K562 (cell line): ENCODE results near the gene BTD. TPM values are rescaled to one million over a fixed set of nuclear protein-coding genes. Genes with fewer than 3 reads are reported as not detected.

Experiments
- ATF3 ChIP-seq, 2 experiments: fragments of 450-650 bp in 1 of 2; sonication (generic) in 1 of 2; formaldehyde crosslinking in 1 of 2; IDR thresholded peaks in 1 of 2; conservative IDR thresholded peaks in 1 of 2; 2 replicates each; pipeline versions ENCODE4 v1.6.1 to v1.8.1; 2016 to 2023; ENCODE audit warnings: mild to moderate bottlenecking in 2 of 2, moderate library complexity in 2 of 2, inconsistent platforms in 1 of 2, missing genetic modification reagents in 1 of 2
- CTCFL ChIP-seq: IDR thresholded peaks from 2 replicates; pipeline ENCODE4 v1.6.1; 2011; ENCODE audit warnings: borderline replicate concordance, low read depth, mild to moderate bottlenecking, moderate library complexity, low read length; ENCODE audit not compliant: insufficient read depth, poor library complexity, severe bottlenecking
- DACH1 ChIP-seq: fragments of 450-650 bp; IDR thresholded peaks from 2 replicates; pipeline ENCODE4 v1.6.1; 2018; ENCODE audit not compliant: partially characterized antibody
- DDX20 ChIP-seq: fragments of 450-650 bp; IDR thresholded peaks from 2 replicates; pipeline ENCODE4 v1.6.1; 2016; ENCODE audit warnings: missing genetic modification characterization, low read depth, mild to moderate bottlenecking, missing compliant biosample characterization, moderate library complexity
- ELF1 ChIP-seq: fragments of 200-800 bp; sonication (Bioruptor generic); IDR thresholded peaks from 2 replicates; pipeline ENCODE4 v1.6.1; 2016; ENCODE audit warnings: missing genetic modification characterization, missing compliant biosample characterization
- GABPA ChIP-seq: fragments of 200-800 bp; sonication (Bioruptor generic); conservative IDR thresholded peaks from 2 replicates; pipeline ENCODE4 v1.6.1; 2016; ENCODE audit warnings: low read depth, missing genetic modification characterization, missing compliant biosample characterization
- GATAD2B ChIP-seq: fragments of 450-650 bp; IDR thresholded peaks from 2 replicates; pipeline ENCODE4 v1.6.1; 2017; ENCODE audit warnings: mild to moderate bottlenecking, borderline replicate concordance
- HEY1 ChIP-seq: fragments of 250-450 bp; sonication (Bioruptor Pico); IDR thresholded peaks from 2 replicates; pipeline ENCODE4 v1.5.0; 2020; ENCODE audit warnings: mild to moderate bottlenecking, moderate library complexity, borderline replicate concordance
- HMBOX1 ChIP-seq: sonication (generic); IDR thresholded peaks from 2 replicates; pipeline ENCODE4 v1.6.1; 2016
- PHF8 ChIP-seq: fragments of 200-600 bp; sonication (generic); IDR thresholded peaks from 2 replicates; pipeline ENCODE4 v1.6.1; 2012; ENCODE audit warnings: mixed run types, mild to moderate bottlenecking, inconsistent platforms, low read length, moderate library complexity, borderline replicate concordance
- PTTG1 ChIP-seq: fragments of 450-650 bp; IDR thresholded peaks from 2 replicates; pipeline ENCODE4 v1.6.1; 2016; ENCODE audit warnings: low read depth, mild to moderate bottlenecking, missing genetic modification characterization, missing compliant biosample characterization
- TRIM24 ChIP-seq, 2 experiments: fragments of 450-650 bp; IDR thresholded peaks; 2 replicates each; pipeline ENCODE4 v1.6.1; 2016
- UBTF ChIP-seq, 2 experiments: IDR thresholded peaks; 2 replicates each; pipeline ENCODE4 v1.6.1; 2012; ENCODE audit warnings: improper control_type of control experiment in 2 of 2, low read depth in 2 of 2, low read length in 2 of 2, borderline replicate concordance in 1 of 2
- ZBTB34 ChIP-seq: fragments of 250-450 bp; sonication (Bioruptor Pico); IDR thresholded peaks from 2 replicates; pipeline ENCODE4 v1.8.0; 2021; ENCODE audit warnings: mild to moderate bottlenecking, moderate library complexity
- ZNF121 ChIP-seq: sonication (generic); formaldehyde crosslinking; conservative IDR thresholded peaks from 2 replicates; pipeline ENCODE4 v1.8.0; 2022; ENCODE audit warnings: missing genetic modification reagents
- ZNF197 ChIP-seq: fragments of 200-800 bp; sonication (Bioruptor generic); IDR thresholded peaks from 2 replicates; pipeline ENCODE4 v1.6.1; 2016; ENCODE audit warnings: low read depth, missing genetic modification characterization, missing compliant biosample characterization
- ZNF24 ChIP-seq: fragments of 450-650 bp; IDR thresholded peaks from 2 replicates; pipeline ENCODE4 v1.6.1; 2016
- ZNF431 ChIP-seq: sonication (generic); formaldehyde crosslinking; IDR thresholded peaks from 2 replicates; pipeline ENCODE4 v1.8.0; 2022; ENCODE audit warnings: mild to moderate bottlenecking, missing genetic modification reagents
- ZNF512 ChIP-seq: IDR thresholded peaks from 2 replicates; pipeline ENCODE4 v1.6.1; 2016; ENCODE audit warnings: missing genetic modification characterization, missing compliant biosample characterization
- polyA plus RNA-seq, 8 experiments: library from polyadenylated mRNA; depleted of rRNA in 4 of 8; stranded (reverse) in 5 of 8; unstranded in 3 of 8; fragments of >200 nt; fragmentation: Nextera tagmentation in 2 of 8; fragmentation: Illumina TruSeq in 1 of 8; extraction: Ambion mirVana in 2 of 8; extraction: Trizol in 1 of 8; gene quantifications; 2 replicates each; pipeline versions ENCODE4 v1.2.1 to v1.2.3, GENCODE V29; 2011 to 2014; ENCODE audit warnings: inconsistent platforms in 1 of 8, missing spikeins in 1 of 8
- total RNA-seq, 7 experiments: library from RNA; depleted of rRNA in 6 of 7; stranded (reverse); fragments of >200 nt in 6 of 7; fragmentation: Illumina TruSeq in 2 of 7; extraction: Trizol in 2 of 7; gene quantifications; 2 replicates each; pipeline versions ENCODE4 v1.2.1 to v1.2.3, GENCODE V29; 2011 to 2021; ENCODE audit warnings: low replicate concordance in 1 of 7

Gene BTD
- total and polyA plus RNA-seq, 9 of the 15 experiments (the other 6 are each of a cell fraction or from before 2014, with no cell fraction given): 6.6 to 26.2 (median 10.6) TPM

- TF ChIP-seq ATF3 (IDR thresholded peaks at IDR 0.05): no peak
- TF ChIP-seq ATF3 (CRISPR knock-in tag; conservative IDR thresholded peaks at IDR 0.05): no peak
- TF ChIP-seq PTTG1 (tag): no peak
- no peak for TF ChIP-seq GABPA (tag)
- TF ChIP-seq UBTF (IDR thresholded peaks at IDR 0.05; ENCODE audit: borderline replicate concordance in 1 of 2, low read depth in 2 of 2, low read length in 2 of 2): no peak
- TF ChIP-seq ZNF24: no peak
- TF ChIP-seq DACH1: no peak
- no peak for TF ChIP-seq HEY1 (CRISPR knock-in tag)
- no peak for TF ChIP-seq ZNF431
- TF ChIP-seq DDX20 (tag): no peak
- no peak for TF ChIP-seq ZNF121 (CRISPR knock-in tag)
- TF ChIP-seq ZNF512 (tag): no peak
- no peak for TF ChIP-seq TRIM24 (IDR thresholded peaks at IDR 0.05)
- peak; percentile 53; the same call in 1 of the 2 replicates for TF ChIP-seq ZBTB34
- TF ChIP-seq GATAD2B: no peak
- no peak for TF ChIP-seq PHF8
- no peak for TF ChIP-seq CTCFL
- no peak for TF ChIP-seq ZNF197
- TF ChIP-seq ELF1 (tag): no peak
- no peak for TF ChIP-seq HMBOX1
Measured at GRCh38 chr3:15591928-15592327, 9.6 kb upstream of the BTD start (continued).
